ENCODE data around the gene ISYNA1.

ISYNA1 gene

DNA sequence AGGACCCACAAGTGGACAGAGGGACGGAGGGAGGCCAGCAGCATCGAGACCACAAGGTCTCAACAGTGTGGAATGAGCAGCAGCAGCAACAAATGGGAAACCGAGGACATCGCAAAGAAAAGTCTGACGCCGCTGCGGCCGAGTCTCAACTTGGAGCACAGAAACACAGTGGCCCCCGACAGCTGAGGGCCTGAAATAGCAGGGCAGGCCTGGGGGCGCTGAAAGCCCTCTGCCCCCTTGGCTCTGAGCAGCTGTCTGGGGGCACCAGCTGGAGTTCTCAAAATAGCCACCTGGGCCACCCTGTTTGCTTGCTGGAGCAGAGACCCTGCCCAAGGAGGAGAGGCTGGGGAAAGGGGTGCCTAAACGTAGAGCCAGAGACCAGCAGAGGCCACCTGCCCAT is 5.9 kb upstream of the ISYNA1 start:
- DNase-seq (ENCODE audit: low spot score): no peak

DNA sequence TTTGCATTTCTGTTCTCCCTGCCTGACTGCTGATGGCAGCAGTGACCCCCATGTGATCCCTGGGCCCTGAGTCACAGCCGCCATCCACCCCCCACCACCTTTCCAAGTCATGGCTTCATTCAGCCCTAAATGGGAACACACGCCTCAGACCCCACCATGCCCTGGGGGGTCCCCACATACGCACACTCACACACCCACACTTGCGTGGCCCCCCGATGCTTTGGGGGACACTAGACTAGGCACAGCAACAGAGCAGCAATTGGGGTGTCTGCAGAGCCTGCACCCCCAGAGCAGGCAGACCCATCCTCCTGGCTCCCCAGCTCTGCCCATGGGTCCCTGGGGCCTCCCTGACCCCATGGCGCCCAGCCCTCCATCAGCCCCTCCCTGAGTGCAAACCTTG is 5.5 kb upstream of the ISYNA1 start:
- DNase-seq (ENCODE audit: low spot score): no peak

DNA sequence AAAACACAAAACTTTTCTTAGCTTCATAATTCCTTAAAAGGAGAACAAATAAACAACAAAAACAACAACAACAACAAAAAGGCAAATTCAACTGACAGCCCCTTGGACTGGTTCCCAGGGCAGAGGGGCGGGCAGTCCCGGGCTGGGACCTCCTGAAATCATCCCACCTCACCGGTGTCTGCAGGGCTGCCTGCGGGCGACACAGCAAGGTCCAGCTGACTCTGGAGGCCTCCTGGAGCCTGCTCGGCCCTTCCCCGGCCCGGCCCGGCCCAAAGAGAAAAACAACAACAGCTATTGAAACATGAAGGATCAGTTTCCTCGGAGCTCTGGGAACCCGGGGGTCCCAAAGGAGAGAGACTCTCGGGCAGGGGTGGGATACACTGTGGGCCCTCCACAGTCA is 5.0 kb upstream of the ISYNA1 start:
- no peak for DNase-seq (ENCODE audit: low spot score)

DNA sequence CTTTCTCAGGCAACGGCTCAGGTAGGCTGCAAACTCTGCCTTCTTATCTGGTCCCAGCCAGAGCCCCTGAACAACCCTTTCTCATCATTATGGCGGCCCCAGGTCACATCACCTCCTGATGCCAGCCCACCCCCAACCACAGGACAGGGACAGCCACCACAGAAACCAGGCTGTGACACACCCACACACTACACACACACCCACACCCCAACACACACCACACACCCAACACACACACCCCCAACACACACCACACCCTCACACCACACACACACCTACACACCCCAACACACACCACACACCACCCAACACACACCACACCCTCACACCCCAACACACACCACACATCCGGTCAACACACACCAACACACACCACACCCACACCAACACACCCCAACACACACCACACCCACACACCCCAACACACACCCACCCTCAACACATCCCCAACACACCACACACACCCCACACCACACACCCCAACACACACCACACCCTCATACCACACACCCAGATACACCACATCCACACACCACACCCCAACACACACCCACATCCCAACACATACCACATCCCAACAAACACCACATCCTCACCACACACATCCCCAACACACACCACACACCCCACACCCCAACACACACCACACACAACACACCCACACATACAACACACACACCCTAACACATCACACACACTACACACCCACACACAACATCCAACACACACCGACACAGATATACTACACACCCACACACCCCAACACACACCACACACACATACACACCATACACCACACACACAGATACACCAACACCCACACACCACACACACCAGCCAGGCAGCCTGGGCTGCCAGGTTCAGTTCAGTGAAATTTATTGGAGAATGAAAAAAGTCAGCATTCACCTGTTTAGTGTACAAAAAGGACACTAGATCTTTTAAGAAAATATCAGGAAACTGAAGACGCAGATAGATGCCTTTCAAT is 4.2 kb upstream of the ISYNA1 start:
- no peak for DNase-seq (ENCODE audit: low spot score)

DNA sequence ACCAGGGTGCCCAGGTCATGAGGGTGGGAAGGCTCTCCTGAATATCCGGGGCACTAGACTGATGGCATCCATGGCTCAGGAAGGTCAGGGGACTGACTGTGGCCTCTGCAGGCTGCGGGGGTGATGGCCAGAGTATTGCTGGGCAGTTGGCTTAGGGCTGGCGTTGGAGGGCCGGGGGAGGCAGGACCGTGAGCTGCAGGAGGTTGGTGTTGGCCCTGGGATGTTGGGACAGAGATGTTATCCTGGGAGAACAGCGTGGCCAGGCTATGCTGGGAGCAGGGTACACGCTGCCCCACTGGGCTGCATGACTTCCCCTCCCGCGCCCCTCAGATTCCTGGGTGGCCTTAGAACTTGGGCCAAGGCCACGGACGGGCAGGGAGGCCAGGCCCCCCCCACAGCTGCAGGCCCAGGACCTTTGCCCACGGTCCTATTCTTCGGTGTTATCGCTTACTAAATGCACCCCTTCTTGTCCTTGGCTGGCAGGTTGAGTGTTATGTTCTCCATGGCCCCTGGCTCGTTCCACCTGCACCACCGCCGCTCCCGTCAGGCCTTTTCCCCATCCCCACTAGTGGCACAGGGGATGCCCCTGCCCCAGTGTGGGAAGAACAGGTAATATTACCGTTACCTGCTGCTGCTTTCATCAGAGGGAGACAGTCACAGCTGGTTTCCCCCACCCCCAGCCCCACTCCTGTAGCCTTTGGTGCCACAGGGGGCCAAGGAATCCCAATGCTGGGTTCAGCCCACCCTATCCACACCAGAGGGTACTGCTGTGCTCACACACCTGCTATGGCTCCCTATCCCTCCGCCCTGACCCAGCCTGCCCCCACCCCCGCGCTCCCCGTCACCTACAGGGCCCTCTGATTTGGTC is 3.2 kb upstream of the ISYNA1 start:
- DNase-seq (ENCODE audit: low spot score): no peak

DNA sequence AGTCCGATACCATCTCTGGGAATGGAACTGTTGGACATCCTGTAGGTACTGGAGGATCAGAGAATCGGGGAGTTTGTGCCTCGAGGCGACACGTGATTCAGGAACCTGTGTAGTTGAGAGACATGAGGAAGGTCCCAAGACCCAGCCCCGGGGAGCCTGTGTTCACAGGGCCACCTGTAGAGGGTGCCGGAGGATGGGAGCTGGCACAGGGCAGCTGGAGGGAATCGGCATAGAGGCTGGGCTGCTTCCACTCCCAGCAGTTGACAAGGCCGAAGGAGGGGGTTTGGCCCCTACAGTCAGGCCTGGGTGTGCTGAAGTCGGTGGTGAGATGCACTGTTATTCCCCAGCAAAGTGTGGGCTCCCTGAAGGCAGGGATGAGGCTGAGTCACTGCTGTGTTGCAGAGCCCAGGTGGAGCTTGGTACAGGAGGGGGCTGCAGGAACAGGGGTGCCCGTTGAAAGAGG is 2.5 kb upstream of the ISYNA1 start:
- no peak for DNase-seq (ENCODE audit: low spot score)

DNA sequence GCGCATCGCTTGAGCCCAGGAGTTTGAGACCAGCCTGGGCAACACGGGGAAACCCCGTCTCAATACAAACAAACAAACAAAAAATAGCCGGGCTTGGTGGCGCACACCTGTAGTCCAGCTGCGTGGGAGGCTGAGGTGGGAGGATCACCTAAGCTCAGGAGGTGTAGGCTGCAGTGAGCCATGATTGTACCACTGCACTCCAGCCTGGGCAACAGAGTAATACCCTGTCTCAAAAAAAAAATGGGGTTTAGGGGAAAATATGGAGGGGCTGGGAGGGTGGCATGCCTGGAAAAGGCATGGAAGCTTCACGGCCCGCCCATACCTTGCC is 1.9 kb upstream of the ISYNA1 start:
- no peak for DNase-seq (ENCODE audit: low spot score)

DNA sequence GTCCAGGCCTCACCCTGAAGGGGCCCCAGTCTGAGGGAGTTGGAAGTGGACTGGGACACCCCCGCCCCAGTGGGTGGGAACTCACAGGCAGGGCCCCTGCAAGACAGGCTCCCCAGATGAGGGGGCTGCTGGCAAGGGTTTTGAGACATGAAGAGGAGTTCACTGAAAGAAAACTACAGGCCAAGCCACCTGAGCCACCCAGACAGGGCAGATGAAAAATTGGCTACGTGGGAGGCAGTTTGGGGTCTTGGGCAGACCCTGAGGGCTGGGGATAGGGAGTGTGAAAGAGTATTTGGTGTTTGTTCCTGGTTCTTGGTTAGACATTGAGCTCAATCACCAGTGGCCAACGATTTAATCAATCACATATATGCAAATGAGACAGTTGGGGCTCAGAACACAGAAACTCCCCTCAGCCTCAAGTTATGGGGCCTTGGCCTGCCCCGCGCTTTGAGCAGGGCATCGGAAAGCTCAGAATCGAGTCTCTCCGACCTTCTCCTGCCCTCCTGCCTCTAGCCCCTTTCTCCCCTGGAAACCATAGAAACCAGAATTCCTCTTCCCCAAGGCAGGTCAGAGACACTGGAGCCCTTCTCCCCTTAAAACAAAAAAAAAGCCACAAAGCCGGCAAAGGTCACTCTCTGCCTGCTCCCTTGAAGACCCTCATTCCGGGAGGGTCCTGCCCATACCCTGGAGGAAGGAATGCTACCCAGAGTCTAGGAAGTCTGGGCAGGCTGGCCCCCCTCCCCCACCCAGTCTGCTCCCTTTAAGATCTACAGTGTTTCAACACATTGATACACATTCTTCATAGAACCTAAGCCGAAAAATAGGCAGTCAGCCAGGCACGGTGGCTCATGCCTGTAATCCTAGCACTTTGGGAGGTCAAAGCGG is 1.3 kb upstream of the ISYNA1 start:
- no peak for DNase-seq (ENCODE audit: low spot score)

DNA sequence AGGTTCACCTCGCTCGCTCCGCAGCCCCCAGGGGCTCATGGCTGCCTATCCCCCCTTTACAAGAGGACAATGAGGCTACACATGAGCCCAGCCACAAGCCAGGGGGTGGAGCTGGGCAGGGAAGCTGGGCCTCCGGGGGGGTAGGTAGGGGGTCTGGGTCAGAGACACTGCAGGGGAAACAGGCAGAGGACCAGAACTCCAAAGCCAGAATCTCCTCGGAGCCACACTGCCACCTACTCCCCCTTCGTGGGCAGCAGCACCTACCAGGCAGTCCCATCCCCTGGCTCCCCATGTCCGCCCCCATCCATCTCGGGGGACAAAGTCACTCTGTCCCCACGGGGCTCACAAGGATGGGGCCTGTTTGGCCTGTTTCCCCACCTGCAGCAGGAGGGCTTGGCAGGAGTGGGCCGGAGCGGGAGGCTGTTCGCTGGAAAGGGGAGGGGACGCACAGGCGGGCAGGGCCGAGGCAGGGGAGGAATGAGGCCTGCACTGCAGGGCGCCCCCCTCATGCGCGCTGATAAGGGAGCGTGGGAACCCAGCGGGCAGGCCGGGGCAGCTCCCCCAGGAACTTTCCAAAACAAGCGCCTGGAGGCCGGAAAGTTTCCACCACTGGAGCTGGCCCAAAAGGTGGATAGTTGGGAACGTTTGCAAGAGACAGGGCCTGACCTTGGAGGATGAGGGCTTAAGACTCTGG is 545 bp upstream of the ISYNA1 start:
- no peak for DNase-seq (ENCODE audit: low spot score)

DNA sequence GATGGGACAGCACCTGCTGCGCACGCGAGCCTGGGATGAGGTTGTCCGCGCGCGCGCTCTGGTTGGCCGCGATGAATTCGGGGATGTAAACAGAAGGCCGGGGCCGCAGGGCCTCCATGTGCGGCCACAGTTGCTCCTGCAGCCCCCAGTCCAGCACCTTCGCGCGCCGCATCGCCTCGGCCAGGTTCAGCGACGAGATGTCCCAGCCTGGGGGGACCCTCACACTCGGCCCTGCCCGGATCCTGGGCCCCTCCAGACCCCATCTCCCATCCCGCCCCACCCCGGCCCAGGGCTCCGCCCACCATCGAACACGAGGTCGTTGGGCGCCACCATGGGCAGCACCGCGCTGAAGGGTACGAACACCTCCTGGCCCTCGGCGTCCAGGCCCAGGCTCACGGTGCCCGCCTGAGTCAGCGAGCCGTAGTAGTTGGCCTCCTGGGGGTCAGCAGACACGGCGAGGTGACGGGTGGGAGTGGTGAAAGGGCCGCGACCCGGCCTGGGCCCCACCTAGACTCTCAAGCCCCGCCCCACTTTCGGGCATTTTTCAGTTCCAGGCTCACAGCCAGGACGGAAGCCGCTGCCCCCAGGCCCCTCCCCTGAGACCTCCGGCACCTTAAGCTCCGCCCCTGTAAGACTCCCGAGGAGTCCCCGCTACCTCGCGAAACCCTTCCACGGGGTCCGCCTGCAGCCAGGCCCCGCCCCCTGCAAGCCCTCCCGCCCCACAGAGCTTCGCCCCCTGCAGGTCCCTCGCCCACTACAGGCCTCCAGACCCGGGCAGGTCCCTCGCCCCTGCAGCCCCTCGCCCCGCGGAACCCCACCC is 1.1 kb downstream of the ISYNA1 start:
- DNase-seq (ENCODE audit: low spot score): peak; percentile 71

DNA sequence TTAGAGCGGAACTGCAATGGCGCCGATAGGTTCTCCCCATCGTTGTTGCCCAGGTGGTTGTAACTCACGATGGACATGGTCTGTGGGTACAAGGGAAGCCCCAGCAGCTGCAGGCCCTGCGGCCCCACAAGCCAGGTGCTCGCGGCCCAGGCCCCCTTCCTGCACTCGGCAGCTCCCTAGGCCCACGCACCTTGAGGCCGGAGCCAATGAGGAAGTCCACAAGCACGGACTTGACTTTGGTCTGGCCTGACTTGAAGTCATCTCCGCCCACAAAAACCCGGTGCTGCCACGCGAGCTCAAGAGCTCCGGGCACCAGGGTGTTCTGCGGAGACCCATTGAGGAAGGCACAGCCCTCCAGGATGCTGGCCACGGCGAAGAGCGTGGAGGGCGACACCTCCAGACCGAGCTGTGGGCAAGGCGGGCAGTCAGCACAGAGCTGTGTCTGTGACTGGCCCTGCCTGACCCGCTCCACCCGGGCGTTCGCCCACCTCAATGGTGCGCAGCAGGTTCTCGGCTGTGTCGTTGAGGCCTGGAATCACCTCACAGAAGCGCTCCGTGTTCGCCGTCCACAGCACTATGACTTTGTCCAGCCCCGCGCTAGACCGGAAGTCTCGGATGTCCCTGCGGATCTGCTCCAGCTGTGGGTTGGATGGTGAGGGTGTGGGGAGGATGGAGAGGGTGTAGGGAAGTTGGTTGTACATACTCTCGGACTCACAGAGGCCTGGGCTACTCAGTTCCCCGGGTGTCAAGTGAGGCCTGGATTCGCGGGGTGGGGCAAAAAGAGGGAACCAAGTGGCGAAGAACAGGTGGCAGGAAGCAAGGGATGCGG is 1.9 kb downstream of the ISYNA1 start:
- DNase-seq (ENCODE audit: low spot score): no peak

DNA sequence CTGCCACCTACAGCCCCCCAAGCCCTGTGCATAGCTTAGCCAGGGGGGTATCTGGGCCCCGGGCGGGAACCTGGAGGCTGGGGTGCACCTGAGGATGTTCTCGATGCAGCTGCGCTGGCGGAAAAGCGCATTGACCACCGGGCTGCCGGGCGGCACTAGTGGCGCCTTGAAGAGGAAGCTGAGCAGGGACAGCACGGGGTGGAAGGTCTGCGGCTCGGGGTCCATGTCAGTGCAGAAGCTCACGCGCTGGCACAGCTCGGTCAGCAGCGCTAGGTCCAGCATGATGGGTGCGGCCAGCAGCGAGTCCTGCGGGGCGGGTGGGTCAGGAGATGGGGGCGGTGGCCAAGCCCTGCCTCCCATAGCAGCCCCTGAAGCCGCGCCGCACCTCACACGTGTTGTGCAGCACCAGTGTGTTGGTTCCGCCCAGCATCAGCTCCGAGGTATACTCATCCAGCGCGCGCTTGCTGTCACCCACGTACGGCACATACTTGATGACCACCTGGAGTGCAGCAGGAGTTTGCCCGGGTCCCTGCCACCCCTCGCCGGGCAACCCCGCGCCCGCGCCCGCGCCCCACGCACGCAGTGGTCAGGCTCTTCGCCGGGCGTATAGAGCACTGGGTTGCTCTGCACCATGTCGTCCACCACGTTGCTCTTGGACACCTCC is 2.6 kb downstream of the ISYNA1 start:
- no peak for DNase-seq (ENCODE audit: low spot score)

DNA sequence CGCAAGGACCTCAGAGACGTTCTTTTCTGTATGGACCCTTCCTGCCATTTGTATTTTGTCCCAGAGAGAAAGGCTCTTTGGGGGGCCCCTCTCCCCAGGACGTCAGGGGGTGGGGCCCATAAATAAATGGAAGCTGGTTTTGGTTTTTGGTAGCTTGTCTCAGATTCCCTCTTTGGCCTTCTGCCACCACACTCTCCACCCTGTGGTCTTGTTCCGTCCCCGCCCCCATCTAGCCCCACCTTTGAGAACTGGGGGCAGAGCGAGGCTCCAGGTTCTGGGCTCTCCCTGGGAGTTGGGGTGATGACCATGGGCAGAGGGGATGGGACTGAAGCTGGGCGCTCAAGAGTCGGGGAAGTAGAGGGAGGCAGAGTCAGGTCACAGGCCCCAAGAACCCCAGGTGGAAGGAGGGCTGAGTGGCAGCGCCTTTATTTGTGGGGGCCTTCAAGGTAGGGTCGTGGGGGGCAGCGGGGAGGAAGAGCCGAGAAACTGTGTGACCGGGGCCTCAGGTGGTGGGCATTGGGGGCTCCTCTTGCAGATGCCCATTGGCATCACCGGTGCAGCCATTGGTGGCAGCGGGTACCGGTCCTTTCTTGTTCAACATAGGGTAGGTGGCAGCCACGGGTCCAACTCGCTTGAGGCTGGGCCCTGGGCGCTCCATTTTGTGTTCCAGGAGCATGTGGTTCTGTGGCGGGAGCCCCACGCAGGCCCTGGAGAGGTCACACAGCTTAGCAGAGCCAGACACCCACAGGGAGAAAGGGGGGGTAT is 3.3 kb downstream of the ISYNA1 start:
- DNase-seq (ENCODE audit: low spot score): no peak

DNA sequence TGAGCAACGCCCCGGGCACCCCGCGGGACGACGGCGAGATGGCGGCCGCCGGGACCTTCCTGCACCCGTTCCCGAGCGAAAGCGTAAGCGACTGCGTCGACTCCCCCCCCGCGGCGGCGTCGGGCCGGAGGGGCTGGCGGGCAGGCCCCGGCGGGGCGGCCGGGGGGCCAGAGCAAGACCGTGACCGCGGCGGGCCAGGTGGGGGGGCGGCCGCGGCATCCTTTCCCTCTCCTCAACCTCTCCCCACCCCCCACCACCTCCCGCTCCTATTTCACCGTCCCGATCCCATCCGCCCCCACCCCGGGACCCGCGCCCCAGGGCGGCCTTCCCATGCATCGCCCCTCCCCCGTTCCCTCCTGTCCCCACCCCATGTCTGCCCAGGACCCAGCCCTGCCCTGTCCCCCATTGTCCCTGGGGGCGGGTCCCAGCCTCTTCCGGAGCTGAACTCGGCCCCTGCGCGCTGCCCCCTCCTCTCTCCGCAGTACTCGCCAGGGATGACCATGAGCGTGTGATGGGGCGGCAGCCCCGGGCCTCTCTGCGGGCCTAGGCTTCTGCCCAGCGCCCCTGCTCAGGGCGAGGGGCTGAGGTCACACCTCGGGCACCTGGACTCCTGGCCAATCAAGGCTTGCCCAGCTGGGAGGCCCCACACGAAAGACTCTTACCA is 4.1 kb downstream of the ISYNA1 start:
- no peak for DNase-seq (ENCODE audit: low spot score)

DNA sequence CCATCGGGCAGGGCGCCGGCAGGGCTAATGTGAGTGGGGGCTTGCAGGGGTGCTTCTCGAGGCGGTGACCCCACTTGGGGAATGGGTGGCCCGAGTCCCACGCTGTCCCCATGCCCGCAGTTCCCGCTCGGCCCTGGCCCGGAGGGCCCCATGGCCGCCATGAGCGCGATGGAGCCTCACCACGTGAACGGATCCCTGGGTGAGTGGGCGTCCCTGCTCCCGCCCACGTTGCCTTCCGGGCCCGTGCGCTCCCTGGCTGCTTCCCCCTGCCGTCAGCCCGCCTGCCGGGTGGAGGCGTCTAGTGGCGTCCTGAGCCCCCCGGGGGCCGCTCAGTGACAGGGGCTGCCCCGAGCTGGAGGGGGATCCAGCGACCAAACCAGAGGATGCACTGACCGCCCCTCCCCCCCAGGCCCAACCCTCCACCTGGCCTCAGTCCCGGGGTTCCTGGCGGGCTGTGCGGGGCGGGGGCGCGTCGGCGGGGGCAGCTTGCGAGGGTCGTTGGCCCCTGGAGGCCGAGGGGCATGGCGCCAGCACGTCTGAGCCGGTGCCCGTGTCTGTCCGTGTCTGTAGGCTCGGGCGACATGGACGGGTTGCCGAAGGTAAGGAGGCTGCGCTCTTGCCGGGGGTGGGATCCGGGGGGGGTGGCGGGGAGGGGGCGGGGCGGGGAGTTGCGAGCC is 4.8 kb downstream of the ISYNA1 start:
- no peak for DNase-seq (ENCODE audit: low spot score)

DNA sequence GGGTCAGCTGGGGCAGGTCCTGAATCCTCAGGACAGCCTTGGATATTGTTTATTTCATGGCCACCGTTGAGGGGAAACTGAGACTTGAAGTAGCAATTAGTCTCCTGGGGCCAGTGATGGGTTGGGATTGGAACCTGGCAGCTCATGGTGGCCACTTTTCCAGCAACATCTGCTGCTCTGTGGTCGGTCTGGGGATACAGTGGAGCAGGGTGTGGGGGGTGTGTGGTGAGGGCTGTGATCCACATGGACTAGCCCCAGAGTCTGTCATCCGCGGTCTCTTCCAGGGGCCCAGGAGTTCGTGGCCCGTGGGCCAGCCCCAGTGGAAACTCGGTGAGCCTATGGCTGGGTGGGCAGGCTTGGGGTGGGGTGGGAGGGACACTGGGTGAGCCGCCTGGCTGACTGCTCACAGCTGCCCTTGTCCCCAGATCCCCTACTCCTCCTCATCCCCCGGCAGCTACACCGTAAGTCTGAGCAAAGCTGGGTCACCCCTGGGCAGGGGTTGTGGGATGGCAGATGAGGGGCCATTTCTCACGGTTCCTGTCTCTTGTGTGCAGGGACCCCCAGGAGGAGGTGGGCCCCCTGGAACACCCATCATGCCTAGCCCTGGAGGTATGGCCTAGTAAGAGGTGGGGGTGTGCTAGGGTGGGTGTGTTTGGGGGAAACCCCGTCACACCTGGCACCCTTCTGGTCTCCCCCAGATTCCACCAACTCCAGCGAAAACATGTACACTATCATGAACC is 5.5 kb downstream of the ISYNA1 start:
- DNase-seq (ENCODE audit: low spot score): no peak

Data from kidney capillary endothelial cell (primary cell).